ENCODE data around the gene ZNF485.

GRCh38 chr10:43584051-43584450, 22.2 kb upstream of the ZNF485 start:
- TF ChIP-seq CTCF (IDR thresholded peaks at IDR 0.05; ENCODE audit: borderline replicate concordance, extremely low read depth, low read length, poor library complexity, severe bottlenecking), result no peak
- TF ChIP-seq EZH2 (IDR thresholded peaks at IDR 0.05; ENCODE audit: borderline replicate concordance, low read depth, low read length, severe bottlenecking), result no peak

All from DND-41 (cell line).